HG02884 (cell line): ENCODE results near the gene METTL13.
A peak's percentile ranks its signal among the peaks of the same experiment; 100 is the strongest.
"Not testable (repeated sequence)": the region's sequence is repeated elsewhere in the genome, so short reads cannot be mapped to it uniquely, and the experiment has no call there.

ENCODE experiments used
- ATAC-seq: cut with Tn5 transposase; IDR thresholded peaks from one replicate; pipeline ENCODE4 v1.9.1; 2021; ENCODE audit warnings: mild to moderate bottlenecking, moderate library complexity; ENCODE audit not compliant: unreplicated experiment

The METTL13 gene

DNA sequence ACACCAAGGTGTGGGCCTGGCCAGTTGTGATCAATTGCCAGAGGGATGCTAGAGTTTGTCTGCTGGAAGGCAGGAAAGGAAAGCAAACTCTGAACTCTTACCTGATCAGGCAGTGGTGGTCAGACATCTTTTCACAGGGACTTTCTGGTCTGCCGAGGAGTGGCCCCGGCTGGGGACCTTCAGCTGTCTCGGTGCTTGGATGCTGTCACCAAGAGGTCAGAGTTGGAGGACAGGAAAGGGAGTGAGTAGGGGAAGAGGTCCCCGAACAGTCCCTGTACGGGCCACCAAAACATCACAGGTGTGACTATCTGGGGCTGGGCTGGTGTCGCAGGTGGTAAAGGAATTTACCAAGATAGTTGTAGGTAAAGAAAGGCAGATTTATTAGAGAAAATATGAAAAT lies 17.7 kb upstream of the METTL13 start:
- ATAC-seq: no peak

DNA sequence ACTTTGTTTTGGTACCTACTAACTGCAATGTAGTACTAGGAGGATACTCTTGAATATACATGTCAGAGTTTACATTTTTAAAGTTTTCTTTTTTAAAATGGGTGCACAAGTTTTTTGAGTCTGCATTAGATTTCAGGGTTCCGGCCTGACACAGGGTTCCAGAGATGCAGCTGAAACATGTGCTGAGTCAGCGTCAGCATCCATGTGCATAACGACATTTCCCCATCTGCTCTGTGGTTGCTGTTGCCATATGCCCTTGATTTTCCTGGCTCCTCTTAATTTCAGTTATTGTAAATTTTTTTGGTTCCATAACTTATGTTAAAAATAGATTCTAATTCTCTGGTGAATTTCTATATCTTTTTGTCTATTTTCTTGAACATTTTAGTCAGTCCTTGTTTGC lies 12.3 kb upstream of the METTL13 start:
- no peak for ATAC-seq

DNA sequence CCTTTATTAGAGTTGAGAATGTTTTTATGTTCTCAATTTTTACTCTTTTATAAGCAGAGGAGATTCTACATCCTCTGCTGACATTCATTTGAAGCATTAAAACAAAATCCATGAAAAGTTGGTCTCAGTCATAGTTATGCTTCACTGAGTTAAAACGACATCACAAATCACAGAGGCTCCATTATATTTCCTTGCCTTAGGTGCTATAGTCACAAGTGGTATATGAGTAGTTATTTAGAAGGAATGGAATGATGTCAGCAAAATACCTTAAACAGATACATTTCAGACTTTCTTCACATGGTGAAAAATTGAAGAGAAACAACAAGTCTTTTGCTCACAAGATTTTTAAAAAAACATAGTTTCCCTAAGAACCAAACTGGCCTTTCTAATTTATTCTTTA lies 11.7 kb upstream of the METTL13 start:
- ATAC-seq: no peak

DNA sequence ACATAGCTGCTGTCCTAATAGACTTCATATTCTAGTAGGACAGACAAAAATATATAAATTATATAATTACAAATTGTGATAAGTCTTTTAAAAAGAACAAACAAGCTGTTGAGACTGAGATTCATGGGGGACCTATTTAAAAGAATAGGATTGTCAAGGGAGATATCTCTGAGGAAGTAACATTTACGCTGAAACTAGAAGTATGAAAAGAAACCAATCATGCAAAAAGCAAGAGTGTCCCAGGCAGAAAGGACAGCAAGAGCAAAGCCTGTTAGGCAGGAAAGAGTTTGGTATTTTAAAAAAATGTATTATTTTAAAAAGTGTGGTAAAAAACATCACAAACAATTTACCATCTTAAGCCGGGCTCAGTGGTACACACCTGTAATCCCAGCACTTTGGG lies 9.1 kb upstream of the METTL13 start:
- ATAC-seq: peak; percentile 55

DNA sequence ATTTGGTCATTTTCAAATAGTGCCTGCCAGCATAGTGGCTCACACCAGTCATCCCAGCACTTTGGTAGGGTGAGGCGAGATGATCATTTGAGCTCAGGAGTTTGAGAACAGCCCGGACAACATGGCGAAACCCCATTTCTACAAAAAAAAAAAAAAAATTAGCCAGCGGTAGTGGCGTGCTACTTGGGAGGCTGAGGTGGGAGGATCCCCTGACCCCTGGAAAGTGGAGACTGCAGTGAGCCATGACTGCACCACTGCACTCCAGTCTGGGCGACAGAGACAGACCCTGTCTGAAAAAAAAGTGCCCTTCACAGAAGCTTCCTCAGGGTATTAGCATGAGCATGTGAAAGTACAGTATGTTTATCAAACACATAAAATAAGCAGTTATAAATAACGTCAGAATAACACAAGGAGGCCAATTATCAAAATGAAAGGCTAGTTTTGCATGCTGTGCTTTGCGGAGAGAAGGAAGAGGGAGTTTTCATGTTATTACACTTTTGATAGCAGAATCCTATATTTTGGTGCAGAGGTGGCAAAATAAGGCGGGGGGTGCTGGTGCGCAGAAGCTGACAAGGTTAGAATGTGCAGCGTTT lies 781 bp upstream of the METTL13 start:
- ATAC-seq: no peak

DNA sequence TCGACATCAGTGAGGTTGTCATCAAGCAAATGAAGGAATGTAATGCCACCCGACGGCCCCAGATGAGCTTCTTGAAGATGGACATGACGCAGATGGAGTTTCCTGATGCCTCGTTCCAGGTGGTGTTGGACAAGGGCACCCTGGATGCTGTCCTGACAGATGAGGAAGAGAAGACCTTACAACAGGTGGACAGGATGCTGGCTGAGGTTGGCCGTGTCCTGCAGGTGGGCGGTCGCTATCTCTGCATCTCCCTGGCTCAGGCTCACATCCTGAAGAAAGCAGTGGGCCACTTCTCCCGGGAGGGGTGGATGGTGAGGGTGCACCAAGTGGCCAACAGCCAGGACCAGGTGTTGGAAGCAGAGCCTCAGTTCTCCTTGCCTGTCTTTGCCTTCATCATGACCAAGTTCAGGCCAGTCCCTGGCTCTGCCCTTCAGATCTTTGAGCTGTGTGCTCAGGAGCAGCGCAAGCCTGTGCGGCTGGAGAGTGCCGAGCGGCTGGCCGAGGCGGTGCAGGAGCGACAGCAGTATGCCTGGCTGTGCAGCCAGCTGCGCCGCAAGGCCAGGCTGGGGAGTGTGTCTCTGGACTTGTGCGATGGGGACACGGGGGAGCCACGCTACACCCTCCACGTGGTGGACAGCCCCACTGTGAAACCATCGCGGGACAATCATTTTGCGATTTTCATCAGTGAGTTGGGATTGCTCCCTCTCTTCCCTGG lies 2.5 kb downstream of the METTL13 start:
- ATAC-seq: no peak

DNA sequence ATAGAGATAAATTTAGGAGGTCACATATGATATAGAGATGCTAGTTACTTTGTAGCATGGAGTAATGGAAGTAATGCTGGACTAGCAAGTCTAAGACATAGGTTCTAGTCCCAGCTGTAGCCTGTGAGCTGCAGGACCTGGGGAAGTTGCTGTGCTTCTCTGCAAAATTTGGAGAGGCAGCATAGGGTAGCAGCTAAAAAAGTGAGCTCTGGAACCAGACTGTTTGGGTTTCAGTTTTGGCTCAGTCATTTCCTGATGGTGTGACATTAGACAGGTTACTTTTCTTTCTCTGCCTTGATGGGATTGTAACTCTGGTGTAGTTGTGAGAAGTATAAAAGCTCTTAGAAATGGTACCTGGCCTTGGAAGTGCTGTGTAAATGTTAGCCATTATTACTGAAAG lies 3.3 kb downstream of the METTL13 start:
- peak; percentile 25 for ATAC-seq

DNA sequence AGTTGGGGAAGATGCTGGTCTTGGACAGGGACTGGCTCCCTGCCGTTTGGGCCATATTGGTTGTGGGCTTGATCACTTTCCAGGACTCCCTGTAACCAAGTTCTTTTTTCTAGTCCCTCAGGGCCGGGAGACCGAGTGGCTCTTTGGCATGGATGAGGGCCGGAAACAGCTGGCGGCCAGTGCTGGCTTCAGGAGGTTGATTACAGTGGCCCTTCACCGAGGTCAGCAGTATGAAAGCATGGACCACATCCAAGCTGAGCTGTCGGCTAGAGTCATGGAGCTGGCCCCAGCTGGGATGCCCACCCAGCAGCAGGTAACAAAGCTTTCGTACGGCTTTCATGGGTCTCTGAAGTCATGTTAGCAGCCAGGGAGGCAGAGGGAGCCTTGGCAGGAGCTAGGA lies 4.3 kb downstream of the METTL13 start:
- no peak for ATAC-seq

DNA sequence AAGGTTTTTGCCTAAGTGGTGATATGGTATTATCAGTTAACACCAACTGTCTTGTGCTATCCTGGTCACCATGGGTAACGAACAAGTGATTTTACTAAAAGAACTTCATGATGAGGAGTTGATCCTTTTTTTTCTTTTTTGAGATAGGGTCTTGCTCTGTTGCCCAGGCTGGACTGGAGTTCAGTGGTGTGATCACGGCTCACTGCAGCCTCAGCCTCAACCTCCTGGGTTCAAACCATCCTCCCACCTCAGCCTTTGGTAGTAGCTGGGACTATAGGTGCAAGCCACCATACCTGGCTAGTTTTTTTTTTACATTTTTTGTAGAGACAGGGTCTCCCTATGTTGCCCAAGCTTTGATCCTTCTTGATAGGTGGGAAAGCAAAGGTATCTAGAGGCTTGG lies 5.1 kb downstream of the METTL13 start:
- ATAC-seq: no peak

DNA sequence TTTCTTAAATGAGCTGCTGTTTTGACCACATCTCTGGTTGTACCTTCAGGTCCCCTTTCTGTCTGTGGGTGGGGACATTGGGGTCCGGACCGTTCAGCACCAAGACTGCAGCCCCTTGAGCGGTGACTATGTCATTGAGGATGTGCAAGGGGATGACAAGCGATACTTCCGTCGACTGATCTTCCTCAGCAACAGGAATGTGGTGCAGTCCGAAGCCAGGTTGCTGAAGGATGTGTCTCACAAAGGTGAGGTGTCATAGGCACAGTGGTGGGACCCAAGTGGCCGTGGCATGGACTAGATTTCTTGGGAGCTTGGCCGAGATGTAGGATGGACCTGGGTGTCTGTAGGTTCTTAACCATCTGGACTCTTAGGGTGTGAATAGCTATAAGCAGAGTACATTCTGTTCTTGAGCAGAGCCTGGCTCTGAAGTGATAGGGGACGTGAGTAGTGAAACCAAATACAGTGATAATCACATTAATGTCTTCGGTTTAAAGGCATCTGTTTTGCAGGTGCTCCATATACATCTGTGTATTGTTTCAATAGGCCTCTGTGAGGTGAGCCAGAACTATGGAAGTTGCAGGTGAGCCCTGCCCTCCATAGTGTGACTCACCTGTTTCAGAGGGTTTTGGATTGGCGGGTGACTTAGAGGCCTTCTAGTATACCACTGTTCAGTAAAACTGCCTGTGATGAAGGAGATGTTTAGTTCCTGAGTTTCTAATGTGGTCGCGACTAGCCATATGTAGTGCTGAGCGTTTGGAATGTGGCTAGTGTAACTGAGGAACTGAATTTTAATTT lies 6.4 kb downstream of the METTL13 start:
- ATAC-seq: no peak

DNA sequence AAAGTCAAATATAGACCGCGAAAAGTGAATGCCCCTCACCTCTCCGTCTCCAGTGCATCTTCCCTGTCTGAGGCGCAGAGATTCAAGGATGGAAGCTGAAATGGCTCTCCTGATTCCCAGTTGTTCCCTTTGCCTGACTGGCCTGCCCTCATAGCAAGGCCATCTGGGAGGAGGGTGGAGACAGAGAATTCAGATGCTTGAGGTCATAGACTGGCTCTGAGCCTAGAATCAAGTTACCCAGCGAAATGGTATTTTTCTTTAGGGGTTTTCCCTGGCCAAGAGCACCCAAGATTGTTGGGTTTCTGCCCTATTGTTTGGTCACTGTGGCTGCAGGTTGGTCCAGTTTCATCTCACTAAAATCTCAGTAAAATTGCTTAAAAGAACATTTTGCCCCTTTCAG lies 7.2 kb downstream of the METTL13 start:
- no peak for ATAC-seq

DNA sequence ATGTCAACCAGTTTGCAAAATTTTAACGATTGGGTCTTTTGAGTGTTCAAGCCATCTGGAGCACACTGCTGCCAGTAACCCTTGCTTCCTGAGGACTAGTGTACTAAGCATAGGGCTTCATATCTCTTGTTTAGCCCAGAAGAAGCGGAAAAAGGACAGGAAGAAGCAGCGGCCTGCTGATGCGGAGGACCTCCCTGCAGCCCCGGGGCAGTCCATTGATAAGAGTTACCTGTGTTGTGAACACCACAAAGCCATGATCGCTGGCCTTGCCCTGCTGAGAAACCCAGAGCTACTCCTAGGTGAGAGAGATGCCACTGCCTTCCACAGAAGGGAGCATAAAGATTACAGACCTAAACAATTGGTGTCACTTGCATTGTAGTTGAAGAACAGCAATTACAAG lies 8.9 kb downstream of the METTL13 start:
- ATAC-seq: no peak

DNA sequence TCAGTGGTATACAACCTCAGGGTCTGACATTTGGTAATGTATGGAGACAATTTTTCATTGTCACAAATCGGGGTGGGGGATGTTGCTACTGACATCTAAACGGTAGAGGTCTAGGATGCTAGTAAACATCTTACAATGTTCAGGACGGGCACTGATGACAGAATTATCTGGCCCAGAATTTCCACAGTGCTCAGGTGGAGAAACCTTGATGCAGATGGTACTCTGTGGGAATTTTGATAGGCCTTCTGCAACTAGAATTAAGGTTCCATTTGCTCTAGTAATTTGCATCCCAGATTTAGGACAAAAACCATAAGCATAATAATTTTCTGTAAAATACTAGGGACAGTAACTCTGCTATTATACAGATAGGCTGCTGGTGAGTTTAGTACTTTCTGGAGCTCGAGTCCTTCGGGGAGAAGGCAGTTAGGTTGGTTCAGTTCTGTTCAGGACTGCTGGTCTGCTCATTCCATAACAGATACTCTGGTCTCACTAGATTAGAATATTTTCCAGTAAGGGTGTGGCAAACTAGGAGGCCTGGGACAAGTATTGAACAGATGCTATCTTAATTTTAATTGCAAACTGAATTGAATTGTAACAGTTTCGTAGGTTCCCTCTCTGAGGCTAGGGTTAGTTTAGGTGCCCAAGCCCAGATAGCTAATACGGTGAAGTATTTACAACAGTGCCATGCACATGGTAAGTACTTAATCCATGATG lies 11.4 kb downstream of the METTL13 start:
- ATAC-seq: no peak

DNA sequence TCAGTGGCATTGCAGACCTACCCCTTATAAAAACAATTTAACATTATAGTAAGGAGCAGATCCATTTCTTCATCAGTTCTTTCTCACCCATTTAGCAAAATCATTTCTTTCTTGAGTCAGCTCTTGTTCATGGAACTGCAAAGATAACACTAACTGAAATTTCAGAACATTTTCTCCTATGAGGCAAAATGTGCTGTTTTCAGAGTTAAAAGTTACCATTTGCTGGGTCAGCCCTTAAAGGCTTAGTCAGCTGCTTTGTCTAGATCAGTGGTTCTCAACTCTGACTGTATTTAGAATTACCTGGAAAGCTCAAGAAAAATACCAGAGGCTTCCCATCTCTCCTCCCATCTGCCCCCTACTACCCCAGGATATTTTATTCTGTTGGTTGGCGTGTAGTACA lies 12.2 kb downstream of the METTL13 start:
- ATAC-seq: no peak

DNA sequence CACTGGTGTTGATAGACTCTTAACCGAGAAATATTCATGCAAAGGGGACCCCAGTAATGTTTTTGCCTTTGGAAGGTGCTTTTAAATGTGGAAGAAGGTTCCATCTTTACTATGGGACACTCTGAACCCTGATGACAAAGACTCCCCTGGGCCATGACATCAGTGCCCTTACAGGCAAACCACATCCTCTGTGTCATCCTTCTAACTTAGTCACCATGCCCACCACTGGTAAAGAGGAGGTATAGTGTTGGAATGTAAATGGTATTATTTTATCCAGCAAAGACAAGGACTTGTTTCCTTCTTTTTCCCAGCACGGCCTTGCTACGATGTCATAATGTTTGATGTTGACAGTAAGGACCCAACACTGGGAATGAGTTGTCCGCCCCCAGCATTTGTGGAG lies 12.6 kb downstream of the METTL13 start:
- no peak for ATAC-seq

DNA sequence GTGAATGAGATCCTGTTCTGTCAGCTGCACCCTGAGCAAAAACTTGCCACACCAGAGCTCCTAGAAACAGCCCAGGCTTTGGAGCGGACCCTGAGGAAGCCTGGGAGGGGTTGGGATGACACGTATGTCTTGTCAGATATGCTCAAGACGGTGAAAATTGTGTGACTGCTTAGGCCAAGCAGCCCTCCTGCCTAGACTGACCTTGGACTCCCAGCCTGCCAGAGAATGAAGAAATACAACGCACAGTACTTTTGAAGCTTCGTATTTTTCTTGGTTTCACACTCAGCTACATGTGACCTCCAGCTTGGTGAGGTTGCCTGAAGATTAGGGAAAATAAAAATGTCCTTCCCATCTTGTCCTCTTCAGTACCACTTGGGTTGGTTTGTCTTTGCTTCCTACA lies 15.1 kb downstream of the METTL13 start:
- no peak for ATAC-seq

DNA sequence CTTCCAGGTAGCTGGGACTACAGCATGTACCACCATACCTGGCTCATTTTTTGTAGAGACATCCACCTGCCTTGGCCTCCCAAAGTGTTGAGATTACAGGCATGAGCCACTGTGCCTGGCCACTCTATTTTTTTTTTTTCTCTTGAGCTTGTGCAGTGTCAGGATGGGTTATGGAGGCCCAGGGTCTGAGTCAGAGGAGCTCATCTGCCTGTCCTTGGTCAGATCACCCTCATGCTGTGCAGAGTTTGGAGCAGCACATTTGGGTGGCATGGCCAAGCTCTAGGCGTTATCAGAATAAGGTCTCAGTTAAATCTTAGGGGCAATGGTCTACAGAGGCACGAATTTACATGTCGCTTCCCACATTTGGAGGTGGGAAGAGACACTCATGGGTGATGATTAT lies 16.9 kb downstream of the METTL13 start:
- no peak for ATAC-seq

DNA sequence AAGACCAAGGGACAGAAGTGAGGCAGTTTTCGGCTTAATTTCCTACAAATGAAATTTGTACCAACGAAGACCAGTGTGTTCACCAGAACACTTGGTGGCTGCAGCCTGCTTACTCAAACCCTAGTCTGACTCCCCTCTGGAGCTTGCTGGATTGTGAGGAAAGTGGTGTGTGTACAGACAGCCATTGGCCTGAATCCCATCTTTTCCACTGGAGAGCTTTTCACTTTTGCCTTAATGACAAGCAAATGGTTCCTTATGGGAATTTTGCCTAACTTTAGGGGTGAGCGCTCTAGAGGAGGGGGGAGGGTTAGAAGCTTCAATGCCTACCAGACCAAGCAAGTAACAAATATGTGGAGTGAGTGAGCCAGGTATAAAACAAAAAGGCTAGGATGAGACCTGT lies 17.3 kb downstream of the METTL13 start:
- ATAC-seq: no peak

DNA sequence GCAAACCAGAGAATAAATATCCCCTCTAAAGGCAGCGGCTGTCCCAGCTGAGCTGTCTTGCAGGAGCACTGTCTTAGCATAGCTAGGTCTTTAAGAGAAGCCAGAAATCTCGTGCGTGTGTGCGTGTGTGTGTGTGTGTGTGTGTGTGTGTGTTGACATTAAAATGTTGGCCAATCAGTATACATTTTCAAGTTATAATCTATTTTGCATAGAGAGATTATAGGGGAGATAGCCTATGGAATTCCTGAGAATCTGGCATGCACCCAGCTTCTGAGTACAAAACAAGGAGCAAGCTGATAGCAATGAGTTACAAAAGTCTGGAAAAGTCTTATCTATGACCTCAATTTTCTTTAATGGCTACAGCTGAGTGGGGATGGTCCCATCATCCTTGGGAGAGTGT lies 17.7 kb downstream of the METTL13 start:
- ATAC-seq: no peak

DNA sequence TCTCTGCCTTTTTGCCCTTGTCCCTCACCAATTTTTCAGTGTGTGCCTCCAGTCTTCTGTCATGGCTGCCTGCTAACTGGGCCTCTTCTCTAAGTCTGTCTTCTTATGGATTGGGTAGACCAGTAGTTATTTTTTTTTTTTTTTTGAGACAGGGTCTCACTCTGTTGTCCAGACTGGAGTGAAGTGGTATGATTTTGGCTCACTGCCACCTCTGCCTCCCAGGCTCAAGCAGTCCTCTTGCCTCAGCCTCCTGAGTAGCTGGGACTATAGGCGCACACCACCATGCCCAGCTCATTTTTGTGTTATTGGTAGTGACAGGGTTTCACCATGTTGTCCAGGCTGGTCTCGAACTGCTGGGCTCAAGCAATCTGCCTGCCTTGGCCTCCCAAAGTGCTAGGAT lies 18.2 kb downstream of the METTL13 start:
- ATAC-seq: not testable (repeated sequence)

DNA sequence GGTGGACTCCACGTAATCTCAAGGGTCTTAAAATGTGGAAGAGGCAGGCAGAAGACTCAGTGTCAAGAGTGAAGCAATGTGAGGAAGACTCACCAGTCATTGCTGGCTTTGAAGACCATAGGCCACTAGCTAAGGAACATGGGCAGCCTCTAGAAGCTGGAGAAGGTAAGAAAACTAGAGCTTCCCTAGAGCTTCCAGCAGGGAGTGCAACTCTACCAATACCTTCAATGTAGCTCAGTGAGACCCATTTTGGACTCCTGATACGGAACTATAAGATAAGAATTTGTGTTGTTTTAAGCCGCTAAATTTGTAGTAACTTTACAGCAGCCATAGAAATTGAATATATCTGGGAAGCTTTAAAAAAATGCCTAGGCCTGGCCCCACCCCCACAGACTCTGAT lies 18.9 kb downstream of the METTL13 start:
- ATAC-seq: no peak

DNA sequence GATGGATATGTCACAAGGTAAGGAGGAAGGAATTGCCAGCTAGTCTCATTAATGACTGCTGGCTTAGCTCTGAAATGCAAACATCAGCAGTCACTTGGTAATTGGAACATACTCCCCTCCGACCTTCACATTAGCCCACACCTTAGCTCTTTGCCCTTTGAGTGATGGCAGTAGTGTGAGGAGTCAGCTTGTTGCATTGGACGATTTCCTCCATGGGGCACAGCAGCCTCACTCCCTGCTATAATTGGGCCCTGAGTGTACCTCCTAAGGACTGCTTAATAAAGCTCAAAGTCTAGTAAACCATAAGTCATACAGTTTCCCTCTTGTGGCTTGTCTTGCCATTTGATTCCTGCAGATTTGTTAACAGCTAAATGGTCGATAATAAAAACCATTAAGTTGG lies 19.4 kb downstream of the METTL13 start:
- no peak for ATAC-seq
